Measurements from ENCODE around the gene PDP2. TPM values are rescaled to one million over a fixed set of nuclear protein-coding genes. Genes with fewer than 3 reads are reported as not detected.
"Not testable (repeated sequence)": the region's sequence is repeated elsewhere in the genome, so short reads cannot be mapped to it uniquely, and the experiment has no call there.

PDP2 gene
- total RNA-seq, 1 donor from 2014 or later: 11.5 TPM

DNA sequence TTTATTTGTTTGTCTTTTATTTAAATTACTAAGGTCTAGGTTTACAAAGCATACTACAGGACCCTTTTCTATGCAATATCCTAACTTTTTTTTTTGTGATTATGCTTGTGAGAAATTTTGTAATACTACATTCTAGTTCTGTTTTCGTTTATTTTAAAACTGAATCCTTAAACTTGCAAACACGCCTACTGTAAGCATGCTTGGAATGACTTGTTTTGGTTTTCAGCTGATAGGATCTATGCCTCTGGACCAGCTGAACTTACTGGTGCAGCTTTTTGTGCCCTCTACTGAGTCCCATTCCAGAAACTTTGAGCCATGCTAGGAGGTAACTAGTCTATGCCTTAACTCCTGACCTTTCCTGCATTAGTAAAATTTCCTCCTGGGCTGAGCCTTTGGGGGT lies 6.0 kb downstream of the PDP2 start:
- DNase-seq (ENCODE audit: low spot score): no peak

DNA sequence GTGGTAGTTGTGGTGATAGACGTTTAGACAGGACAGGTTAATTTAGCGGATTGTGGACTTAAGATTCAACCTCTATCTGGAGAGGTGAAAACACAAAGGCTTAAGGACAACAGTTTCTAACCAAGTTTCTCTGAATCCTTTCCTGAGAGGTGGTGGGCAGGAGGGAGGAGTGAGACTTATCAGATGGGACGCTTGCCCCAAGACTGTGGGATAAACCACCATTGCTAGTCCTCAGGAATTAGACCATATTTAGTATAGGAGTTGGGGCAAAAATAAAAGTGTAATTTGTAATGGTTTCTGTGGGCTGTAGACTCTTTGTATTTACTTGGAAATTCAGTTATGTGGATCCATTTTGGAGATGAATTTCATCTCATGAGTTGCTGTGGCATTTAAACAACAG lies 6.6 kb downstream of the PDP2 start:
- no peak for DNase-seq (ENCODE audit: low spot score)

DNA sequence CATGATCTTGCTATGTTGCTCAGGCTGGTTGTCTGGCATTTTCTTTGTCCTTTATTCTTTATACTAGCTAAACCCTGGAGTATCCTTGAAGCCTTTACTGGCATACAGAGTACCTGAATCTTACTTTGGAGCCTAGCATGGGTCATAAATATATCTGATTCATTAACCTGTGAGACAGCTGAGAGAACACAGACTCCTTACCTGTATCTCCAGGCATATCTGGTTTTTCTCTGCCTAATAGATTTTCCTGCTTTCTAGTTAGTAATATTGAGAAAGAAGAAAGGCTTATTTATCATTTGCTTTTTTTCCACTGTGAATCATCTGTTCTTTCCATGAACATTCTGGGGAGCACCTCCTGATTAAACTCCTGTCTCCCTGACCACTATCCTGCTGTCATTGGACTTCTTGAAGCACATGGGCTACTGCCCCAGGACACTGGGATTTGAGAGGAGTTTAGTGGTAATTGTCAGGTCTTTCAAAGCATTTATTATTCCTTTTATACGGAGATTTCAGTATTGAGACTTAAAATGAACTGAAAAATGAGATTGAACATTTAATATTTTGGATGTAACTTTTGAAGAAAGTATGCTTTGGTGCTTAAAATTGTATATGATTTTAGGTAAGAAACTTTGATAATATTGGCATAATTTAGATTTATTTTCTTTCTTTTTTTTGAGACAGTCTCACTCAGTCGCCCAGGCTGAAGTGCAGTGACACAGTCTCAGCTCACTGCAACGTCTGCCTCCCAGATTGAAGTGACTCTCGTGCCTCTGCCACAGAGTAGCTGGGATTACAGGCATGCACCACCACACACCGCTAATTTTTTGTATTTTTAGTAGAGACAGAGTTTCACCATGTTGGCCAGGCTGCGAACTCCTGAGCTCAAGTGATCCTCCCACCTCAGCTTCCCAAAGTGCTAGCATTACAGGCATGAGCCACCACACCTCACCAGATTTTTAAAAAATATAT lies 8.6 kb downstream of the PDP2 start:
- DNase-seq (ENCODE audit: low spot score): no peak

DNA sequence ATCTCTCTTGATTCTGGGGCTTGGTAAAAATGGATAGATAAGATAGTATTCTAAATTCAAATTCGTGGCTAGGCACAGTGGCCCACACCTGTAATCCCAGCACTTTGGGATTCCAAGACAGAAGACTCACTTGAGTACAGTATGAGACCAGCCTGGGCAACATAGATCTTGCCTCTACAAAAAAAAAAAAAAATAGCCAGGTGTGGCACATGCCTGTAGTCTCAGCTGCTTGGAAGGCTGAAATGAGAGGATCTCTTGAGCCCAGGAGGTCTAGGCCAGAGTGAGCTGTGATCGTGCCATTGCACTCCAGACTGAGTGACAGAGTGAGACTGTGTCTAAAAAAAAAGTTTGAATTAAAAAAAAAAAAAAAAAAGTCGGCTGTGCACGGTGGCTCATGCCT lies 9.3 kb downstream of the PDP2 start:
- DNase-seq (ENCODE audit: low spot score): no peak

DNA sequence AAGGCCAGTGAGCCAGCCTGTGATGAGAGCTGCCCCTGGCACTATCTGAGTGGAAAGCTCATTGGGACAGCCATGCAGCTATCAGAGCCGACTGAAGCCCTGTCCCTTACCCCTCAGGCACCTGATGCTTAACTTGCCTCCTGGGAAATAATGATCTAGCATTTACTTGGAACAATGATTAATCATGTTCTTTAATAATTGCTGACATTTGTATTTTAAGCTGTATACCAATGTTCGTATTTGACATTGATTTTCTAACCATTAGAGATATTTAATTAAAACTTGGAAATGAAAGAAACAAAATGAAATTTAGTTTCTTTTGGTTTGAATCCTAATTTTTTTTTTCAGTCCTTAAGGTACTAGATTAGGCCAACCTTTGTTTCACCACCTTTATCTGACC lies 10.5 kb downstream of the PDP2 start:
- DNase-seq (ENCODE audit: low spot score): no peak

DNA sequence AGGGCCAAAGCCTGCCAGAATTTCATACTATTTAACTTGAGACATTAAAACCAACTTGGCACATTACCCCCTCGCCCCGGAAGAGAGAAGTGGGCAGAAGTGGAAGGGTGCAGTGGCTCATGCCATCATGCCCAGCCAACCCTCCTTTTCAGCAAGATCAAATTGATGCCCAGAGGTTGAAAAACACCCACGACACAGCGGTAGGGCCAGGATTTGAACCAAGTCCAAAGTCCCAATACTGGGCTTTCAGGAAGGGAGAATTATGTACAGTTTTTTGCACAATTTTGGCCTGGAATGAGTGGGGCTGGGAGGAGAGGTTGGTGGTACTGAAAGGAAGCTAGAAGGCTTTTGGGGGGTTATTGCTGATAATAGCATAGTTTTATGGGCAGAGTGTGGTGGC lies 11.0 kb downstream of the PDP2 start:
- no peak for DNase-seq (ENCODE audit: low spot score)

DNA sequence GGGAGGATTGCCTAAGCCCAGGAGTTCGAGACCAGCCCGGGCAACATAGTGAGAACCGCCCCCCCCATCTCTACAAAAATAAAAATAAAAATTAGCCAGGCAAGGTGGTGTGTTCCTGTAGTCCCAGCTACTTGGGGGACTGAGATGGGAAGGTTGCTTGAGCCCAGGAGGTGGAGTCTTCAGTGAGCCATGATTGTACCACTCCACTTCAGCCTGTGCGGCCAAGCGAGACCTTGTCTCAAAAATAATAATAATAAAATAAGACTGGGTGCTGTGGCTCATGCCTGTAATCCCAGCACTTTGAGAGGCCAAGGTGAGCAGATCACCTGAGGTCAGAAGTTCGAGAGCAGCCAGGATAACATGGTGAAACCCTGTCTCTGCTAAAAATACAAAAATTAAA lies 11.5 kb downstream of the PDP2 start:
- DNase-seq (ENCODE audit: low spot score): no peak

DNA sequence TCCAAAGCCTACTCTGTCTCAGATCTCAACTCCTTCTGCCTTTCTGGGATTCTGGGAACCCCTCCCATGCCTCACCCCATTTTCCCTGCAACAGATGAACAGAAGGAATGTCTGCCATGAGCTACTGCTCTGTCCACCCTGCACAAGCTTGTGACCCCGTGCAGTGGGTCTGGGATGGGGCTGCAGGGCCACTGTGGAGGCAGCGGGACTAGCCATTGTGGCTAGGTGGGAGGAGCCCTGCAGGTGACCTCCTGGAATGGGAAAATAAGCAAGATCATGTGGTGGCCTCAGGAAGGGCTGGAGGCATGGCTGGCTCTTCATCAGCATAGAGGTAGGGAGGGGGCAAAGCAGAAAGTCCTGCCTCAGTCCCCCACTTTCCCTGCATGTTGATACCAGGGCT lies 13.7 kb downstream of the PDP2 start:
- DNase-seq (ENCODE audit: low spot score): no peak

DNA sequence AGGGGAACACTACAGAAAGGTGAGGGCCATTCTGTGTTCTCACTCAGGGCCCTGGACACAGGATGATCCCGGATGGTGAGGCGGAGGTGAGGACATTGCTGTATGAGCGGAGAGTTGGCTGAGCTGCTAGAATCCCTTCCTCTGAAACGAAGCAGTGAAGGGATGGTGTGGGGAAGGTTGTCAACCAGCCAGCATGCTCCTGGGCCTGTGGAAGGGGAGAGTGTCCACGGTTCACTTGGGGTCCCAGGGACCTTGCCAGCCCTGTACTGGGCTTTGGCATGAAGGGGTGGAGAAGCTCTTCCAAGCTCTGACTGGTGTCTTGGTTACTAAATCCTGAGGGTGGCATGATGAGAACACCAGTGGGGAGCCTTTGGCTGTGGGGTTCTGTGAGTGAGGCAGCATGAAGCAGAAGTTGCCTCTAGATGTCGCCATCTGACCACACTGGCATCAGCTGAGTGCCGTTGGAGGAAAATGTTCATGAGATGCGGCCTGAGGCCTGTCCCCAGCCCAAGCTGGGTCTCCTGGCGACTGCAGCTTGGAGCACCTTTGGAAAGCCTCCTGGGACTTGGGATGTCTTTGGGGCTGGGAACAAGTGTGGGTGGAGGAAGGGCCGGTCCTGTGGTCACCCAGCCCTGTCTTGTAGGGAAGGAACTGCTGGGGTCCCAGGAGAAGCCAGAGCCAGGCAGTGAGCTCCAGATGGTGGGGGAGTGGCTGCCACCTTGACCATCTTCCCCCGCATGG lies 14.8 kb downstream of the PDP2 start:
- DNase-seq (ENCODE audit: low spot score): peak; percentile 80

DNA sequence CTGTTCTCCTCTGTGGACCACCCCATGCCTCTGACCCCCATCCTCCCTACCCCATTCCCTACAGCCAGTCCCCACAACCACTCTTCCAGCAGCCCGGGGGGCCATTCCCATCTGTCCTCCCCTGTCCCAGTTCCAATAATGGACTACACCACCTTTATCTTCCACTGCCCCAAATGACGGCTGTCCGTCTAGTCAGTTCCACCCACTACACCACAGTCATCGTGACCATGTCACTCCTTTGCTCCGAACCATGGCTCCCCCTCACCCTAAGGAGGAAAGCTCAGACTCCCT lies 15.3 kb downstream of the PDP2 start:
- DNase-seq (ENCODE audit: low spot score): no peak

DNA sequence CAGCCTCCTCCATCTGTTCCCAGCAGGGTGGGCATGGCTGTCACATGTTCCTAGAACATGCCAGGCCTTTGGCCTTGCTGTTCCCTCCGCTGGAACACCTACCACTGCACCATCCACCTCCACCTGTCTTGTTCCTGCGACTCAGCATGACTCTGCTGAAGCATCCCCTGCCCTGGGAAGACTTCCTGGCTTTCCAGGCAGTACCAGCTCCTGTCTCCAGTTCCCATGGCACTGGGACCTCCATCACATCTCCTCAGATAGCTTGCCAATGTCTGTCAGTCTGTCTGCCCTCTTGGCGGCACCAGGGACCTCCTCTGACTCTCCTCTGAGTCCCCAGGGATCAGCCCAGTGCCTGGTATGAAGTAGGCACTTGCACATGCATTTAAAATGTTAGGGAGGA lies 15.7 kb downstream of the PDP2 start:
- DNase-seq (ENCODE audit: low spot score): no peak

DNA sequence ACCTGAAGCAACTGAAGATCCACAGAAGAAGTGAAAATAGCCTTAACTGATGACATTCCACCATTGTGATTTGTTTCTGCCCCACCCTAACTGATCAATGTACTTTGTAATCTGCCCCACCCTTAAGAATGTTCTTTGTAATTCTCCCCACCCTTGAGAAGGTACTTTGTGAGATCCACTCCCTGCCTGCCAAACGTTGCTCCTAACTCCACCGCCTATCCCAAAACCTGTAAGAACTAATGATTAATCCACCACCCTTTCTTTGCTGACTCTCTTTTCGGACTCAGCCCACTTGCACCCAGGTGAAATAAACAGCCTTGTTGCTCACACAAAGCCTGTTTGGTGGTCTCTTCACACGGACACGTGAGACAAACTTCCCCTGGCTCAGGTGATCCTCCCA lies 16.4 kb downstream of the PDP2 start:
- DNase-seq (ENCODE audit: low spot score): not testable (repeated sequence)

DNA sequence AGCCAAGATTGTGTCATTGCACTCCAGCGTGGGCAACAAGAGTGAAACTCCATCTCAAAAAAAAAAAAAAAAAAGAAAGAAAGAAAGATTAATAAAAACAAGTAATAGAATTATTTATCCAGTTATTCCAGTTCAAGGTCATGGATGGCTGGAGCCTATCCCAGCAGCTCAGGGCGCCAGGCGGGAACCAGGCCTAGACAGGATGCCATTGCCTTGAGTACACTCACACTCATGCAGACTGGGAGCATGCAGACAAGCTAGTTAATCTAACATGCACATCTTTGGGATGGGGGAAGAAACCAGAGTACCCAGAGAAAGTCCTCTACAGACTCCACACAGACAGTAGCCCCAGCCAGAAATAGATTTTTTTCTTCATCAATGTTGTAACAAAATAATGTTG lies 17.9 kb downstream of the PDP2 start:
- no peak for DNase-seq (ENCODE audit: low spot score)

DNA sequence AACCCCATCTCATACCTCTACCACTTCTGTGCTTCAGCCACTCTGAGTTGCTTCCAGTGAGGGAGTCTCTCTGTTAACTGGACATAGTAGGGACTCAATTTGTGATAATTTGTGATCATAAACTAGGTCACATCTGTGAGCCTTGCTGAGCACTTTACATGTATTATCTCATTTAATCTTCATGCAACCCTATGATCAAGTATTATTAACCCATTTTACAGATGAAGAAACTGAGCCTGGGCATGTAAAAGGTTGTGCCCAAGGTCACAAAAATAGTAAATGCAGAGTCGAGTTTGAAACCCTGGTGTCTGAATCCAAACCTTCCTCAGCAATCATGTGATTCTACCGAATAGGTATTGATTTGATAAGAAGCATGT lies 18.6 kb downstream of the PDP2 start:
- DNase-seq (ENCODE audit: low spot score): no peak

DNA sequence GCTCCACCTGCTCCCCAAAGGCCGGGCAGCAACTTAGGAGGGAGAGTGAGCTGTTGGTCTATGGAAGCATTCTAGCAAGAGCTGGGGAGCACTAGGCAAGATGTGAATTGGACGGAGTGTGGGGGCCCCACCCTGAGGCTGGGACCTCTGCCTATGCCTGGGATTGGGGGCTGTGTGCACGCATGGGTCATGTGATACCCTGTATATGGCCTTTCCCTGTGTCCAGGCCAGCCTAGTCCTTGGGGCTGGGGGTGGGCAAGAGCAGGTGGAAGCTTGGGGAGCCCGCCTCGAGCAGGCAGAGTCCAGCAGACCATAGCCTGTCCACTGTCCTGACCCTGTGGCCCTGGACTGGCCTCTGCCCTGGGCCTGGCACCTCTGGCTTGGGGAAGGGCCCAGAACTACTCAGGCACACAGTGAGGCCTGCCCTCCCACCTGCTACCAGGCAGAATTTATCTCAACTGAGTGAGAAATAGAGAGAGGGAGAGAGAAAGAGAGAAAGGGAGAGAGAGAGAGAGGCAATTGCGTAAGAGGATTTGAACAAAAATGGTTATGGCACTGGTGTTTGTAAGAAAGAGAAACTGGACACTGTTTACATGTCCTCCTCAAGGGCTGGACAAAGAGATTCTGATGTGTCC lies 19.1 kb downstream of the PDP2 start:
- no peak for DNase-seq (ENCODE audit: low spot score)

DNA sequence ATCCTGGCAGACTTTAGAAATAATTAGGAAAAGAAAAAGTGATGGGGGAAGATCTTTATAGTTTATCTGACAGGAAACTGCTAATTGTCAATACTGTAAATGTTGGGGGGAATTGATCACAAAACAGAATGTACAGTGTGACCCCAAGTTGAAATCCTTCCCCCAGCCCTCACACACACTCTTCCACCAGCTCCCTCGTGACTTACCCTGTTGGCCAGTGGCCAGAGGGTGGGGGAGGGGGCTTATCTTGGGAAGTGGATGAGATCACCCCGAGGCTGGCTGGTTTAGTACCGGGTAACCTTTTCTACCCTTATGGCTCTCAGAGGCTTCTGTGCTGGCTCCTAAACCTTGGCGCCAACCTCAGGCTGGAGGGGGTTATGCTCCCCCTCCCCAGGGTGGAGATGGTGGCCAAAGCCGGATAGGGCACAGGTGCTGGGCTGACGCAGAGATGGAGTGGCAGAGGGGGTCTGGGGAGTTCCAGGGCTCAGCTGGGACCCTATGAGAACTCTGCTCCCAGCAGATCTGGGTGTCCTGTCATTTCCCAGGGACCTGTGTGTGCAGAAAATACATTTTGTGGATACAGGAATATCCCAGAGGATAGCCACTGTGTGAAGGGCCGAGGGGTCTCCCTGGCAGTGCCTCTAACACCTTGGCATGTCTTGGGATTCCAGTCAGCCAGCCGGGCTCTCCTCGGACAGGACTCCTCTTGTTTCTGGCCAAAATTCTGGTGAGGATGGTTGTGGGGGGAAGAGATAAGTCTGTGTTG lies 19.8 kb downstream of the PDP2 start:
- DNase-seq (ENCODE audit: low spot score): peak; percentile 85

DNA sequence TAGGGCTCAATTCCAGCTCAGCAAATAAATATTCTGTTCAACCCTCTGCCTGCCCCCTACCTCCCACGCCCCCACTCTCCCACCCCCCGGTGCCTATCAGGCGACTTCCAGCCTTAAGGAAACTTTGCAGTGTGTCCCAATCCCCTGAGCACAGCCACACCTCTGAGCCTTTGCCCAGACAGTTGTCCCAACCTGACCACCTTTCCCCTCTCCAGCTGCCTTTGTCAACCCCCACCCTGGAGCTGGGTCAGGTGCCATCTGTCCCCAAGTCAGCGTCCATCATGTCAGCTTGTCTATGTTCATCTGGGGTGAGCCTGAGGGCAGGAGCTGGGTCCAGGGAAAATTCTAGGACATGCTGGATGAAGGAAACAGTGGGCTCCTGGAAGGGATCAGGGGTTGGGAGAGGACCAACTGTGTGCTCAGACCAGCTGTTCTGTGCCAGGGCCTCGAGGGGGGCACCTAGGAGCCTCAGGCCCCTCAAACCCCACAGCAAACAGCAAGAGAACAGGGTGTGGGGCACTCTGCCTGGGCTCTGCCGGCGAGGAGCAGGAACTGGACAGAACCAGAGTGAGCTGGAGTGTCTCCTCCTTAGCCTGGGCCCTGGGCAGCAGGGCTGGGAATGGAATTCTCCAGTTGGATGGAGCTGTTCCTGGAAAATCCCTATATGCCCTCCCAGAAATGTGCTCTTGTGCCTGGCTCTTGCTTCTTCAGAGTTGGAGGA lies 20.6 kb downstream of the PDP2 start:
- DNase-seq (ENCODE audit: low spot score): no peak

DNA sequence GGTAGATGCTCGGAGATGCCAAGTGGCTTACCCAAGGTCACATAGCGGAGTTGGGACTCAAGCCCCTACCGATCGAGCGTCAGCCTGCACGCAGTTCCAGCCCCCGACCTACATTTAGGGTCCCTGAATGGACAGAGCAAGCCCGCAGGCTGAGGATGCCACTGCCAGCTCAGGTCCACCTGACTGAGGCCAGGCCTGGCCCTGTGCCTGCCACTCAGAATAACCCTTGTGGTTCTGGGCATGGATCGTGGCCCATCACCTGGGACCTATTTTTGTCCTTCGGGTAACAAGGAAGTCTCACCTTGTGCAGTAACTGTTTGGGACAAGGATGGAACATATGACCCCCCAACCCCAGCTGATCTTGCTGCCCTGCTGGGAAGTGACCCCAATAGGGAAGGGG lies 21.3 kb downstream of the PDP2 start:
- DNase-seq (ENCODE audit: low spot score): no peak

DNA sequence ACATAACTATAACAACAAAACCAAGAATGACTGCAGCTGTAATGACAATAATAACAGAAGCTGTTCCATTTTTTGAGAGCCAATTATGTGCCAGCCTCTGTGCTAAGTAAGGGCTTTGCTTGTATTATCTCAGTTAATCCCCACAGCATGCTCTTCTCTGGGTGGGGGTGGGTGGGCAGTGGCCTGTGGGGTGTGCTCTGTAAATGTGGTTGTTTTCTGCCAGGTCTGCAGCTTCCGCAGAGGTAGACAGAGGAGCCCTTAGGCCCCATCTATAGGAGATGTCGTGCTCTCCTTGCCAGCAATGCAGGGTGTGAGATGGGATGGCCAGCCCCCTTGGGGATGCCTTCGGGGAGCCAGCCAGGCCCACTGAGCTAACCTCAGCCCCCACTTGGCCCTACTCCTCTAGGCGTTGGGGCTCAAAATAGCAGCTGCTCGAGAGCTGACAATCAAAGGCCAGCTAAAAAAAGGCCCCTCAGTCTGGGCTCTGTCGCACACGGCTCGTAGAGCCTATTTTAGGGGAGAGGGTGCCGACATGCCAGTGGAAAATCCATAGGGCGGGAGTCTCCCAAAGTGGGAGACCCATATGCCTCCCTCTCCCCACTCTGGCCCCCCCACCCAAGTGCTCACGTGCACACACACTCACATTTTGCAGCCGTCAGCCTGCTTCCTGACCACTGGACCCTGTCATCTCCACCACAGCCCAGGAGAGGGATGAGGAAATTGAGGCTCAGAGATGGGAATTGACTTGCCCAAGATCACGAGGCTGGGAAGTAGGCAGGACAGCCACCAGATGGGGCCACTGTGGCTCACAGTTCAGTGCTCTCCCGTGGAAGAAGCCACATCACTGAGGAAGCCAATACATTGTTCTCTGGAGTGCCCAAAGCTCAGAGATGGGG lies 22.6 kb downstream of the PDP2 start:
- DNase-seq (ENCODE audit: low spot score): no peak

All from ureter (tissue), 1 donor.